ENCODE measurements around the gene NR1D1.
"Not testable (repeated sequence)": the region's sequence is repeated elsewhere in the genome, so short reads cannot be mapped to it uniquely, and the experiment has no call there.

The NR1D1 gene

GRCh38 chr17:40100419-40100668 is at the start of gene NR1D1:
NR1D1 (minus strand) TSS chr17:40100589; CDS start chr17:40100094, 495 bp downstream.
- DNase-seq: no peak

GRCh38 chr17:40148527-40148926 is 48.1 kb upstream of the NR1D1 start:
- DNase-seq: no peak

- DNase-seq: no peak
Measured at GRCh38 chr17:40145476-40145875, 45.1 kb upstream of the NR1D1 start.

GRCh38 chr17:40143166-40143565 is 42.8 kb upstream of the NR1D1 start:
- DNase-seq: not testable (repeated sequence)

DNA sequence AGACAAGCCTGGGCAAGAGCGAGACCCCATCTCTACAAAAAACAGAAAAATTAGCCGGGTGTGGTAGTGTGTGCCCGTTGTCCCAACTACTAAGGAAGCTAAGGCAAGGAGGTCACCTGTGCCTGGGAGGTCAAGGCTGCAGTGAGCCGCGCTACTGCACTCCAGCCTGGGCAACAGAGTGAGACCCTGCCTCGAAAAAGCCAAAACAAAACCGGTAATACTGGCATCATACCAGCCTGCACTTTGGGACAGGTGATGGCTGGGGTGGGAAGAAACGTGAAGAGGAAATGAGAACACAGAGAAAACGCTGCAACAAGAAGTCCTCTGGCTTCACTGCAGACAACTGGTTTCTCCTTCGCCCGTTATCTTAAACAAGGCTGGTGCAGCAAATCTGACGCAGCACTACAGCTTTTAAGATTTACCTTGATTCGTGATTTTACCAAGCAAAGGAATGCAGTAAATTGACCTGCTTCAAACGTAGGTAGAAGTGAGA is 39.2 kb upstream of the NR1D1 start:
- no peak for DNase-seq

DNA sequence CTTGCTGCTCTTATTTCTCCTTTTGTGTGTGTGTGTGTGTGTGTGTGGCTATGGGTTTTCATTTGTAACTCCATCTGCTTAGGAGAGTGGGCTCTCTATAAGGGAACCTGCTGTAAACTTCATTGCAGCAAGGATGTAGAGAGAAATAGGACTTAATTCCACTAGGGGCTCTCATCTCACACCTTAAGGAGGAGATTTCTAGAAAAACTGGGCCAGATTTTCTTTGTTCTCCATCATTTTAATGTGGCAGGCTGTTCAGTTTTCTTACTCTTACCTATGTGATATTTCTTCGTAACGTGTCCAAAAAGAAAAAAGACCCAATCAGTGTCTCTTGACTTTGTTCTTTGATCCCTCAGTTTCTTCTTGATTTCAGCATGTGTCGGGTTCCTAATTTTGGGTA is 35.4 kb upstream of the NR1D1 start:
- no peak for DNase-seq

- no peak for DNase-seq
Measured at GRCh38 chr17:40134184-40134583, 33.8 kb upstream of the NR1D1 start.

- no peak for DNase-seq
Measured at GRCh38 chr17:40130352-40131042, 30.1 kb upstream of the NR1D1 start.

GRCh38 chr17:40129498-40129897 is 29.1 kb upstream of the NR1D1 start:
- no peak for DNase-seq

DNA sequence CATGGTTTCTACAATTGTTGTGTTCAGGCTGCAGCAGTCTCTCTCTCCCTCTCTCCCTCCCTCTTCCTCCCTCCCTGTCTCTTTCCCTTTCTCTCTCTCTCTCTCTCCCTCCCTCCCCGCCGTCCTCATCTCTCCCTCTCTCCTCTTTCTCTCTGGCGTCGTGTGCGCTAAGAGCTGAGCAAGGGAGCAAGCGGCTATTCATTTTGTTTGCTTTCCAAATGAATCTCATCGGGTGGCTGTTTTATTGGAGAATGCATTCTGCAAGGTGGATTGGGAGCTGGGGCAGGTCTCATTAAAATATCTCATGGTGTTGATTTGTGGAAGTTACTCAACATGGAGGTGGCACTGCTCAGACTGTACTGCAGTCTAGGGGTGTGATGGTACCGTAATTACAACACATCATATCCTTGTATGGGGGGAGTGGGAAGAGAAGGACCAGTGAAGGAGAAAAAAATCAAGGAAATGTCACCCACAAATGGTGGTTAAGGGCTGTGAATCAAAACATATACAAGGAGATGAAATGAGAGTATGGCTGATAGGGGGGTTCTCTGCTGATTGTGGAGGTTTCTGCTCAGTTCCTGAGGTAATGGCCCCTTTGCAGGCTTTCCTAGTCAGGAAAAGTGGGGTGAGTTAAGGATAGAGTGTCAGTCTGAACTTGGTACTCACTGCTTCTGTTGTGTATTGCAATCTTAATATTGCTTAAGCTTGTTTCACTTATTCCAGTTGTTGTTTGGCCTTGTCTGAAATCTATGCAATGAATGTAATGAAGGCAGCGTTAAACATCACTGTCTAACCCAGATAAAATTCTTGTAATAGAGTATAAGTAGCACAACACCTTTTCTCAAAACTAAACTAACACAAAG is 24.1 kb upstream of the NR1D1 start:
- no peak for DNase-seq

GRCh38 chr17:40123811-40124114 is 23.4 kb upstream of the NR1D1 start:
- DNase-seq: no peak

GRCh38 chr17:40122999-40123810 is 22.8 kb upstream of the NR1D1 start:
- DNase-seq: no peak

- no peak for DNase-seq
Measured at GRCh38 chr17:40122136-40122998, 22.0 kb upstream of the NR1D1 start.

DNA sequence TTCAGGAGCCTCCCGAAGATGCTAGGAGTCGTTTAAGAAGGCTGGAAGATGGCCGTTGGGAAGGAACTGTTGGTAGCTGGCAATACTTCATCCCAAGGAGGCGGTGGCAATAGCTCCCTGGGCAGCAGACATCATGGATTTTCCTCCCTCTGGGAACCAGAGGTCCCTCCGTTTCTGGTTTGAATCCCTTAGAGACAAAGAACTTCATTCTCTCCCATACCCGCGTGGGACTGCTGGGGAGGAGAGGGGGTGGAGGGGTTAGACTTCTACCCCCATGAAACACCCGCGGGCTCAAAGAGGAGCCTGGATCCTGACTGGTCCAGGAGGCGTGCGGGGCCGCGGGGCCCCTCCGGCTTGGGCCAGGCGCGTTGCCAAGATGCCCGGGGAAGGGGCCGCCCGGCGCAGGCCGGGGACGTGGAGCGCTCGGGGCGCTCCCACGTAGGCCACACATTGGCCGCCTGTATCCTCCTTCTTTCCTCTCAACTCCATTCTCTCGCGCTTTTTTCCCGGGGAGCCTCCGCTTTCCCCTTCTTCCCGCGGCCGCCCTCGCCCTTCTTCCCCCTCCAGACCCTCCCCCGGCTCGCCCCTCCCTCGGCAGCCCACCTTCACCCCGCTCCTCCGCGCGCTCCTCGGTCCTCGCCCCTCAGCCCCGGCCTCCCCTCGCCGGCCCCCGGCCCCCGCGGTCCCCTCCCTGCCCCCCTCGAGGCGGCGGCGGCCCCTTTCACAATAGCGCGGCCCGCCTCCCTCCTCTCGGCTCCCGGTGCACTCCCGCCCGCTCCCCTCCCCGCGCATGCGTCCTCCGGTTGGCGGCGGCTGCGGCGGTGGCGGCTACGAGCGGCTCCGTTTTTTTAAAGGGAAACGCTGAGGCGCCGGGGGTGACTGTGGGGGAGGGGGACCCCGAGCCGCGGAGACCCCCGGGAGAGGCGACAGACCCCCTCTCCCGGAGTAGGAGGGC is 21.1 kb upstream of the NR1D1 start, which contains the start of gene MSL1:
TSS of gene MSL1 (plus strand) at position 791 of the 955 bp plus-strand sequence. CDS start 642 bp downstream, outside the sequence.
- DNase-seq: peak; percentile 76

DNA sequence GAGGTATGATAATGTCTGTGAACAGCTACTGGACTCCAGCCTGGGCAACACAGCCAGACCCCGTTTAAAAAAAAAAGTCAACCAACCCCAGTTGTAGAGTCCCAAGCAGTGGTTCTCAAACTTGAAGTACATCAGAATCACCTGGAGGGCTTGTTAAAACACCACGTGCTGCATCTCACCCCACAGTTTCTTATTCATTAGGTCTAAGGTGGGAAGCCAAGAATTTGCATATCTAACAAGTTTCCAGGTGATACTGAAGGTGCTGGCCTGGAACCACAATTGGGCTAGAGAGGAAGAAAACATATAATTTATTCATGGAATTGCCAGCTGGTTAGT is 14.7 kb upstream of the NR1D1 start:
- no peak for DNase-seq

DNA sequence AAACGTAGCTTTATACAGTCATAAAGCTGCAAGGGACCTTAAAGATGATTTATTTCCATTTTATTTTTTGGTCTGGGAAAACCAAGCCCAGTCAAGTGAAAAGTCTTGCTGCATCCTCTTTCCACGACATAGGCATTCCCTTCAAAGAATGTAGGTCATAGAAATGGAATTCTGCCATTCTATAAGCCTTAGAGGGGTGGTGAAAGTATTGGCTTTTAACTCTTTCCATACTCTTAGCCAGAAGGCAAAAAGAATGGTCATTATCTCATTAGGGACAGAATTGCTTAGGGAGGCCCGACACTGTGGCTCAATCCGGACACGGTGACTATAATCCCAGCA is 13.5 kb upstream of the NR1D1 start:
- no peak for DNase-seq

- peak; percentile 91 for DNase-seq
Measured at GRCh38 chr17:40113110-40113906, 12.9 kb upstream of the NR1D1 start.

GRCh38 chr17:40112718-40113109 is 12.3 kb upstream of the NR1D1 start:
- DNase-seq: no peak

DNA sequence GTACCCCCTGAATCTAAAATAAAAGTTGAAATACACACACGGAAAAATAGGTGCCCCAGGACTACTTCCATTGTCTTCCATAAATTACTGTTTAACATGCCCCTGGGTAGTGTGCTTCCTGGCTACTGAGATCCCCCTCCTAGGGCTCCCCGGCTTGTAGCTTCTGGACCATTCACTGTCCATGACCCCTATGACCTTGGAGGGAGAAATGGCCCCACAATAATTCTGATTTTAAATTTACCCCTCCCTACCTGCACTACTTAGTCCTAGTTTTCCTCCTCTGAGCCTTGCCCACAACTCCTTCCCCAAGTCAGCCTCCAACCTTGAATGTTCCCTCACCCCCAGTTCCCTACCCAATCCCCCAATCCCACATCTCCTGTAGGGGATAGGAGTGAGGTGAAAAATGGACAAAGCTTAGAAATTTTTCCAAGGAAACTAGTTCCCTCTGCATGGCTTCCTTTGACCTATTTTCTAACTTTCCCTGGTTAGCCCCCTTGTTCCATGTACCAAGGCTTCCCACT is 11.9 kb upstream of the NR1D1 start:
- DNase-seq: no peak

Measured in NCI-H2107 (cell line).